RWPE1 (cell line): ENCODE data around the gene ST8SIA1.

ENCODE experiments used
- CTCF ChIA-PET: fragments of 350-600 bp; sonication (Branson Sonifier 250); formaldehyde crosslinking; extraction: SDS; loops from one replicate; lab custom pipeline; 2021; lab: Yijun Ruan, JAX
- POLR2A ChIA-PET: fragments of 400-600 bp; formaldehyde crosslinking; extraction: SDS; loops from one replicate; lab custom pipeline; 2020; ENCODE audit warnings: antibody characterized with exemption; ENCODE audit not compliant: low non-redundant PET; lab: Yijun Ruan, JAX
- DNase-seq: peaks from one replicate; pipeline ENCODE4 v3.0.0; 2012; ENCODE audit warnings: low spot score
- H3K27ac ChIP-seq: fragments of 450-650 bp; 2 replicates; pipeline ENCODE4 v1.5.1; 2017
- CTCF ChIP-seq: fragments of 450-650 bp; conservative IDR thresholded peaks from 2 replicates; pipeline ENCODE4 v1.5.1; 2017; ENCODE audit warnings: low read depth, mild to moderate bottlenecking

ST8SIA1 gene

DNA sequence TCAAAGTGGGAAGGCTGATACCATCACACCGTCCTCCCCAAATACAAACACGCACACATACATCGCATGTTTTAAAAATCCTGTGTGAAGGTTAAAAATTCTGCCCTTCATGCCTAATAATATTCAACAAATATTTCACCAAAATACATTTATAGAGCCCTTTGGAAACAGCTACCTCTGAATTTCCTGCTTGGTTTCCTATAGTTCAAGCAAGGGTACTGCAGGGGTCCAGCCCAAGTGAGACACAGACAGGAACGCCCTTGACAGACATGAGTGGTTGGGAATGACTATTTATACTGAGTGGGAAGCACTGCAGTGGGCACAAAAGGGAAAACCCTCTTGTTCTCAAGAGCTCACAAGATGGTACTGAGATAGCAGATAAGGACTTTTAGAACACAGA lies 51.0 kb downstream of the ST8SIA1 start:
- no peak overlapping the region for H3K27ac ChIP-seq
- ChIA-PET CTCF (interaction anchor here (0.7 to 0.8 kb wide), 2 partner anchors 70 to 362 kb away, joined by 3 read pairs; no protein-coding TSS in a partner anchor), POLR2A (no interaction called here)
- DNase-seq, result no peak
- no peak for TF ChIP-seq CTCF

- POLR2A ChIA-PET, result no interaction called here
- DNase-seq, result no peak
- no peak overlapping the region for H3K27ac ChIP-seq
- no peak for TF ChIP-seq CTCF
- CTCF ChIA-PET, result interaction anchor here (0.8 to 1.4 kb wide), 2 partner anchors 52 to 362 kb away, joined by 3 read pairs; no protein-coding TSS in a partner anchor
Measured at GRCh38 chr12:22283006-22283506, 51.5 kb downstream of the ST8SIA1 start.

DNA sequence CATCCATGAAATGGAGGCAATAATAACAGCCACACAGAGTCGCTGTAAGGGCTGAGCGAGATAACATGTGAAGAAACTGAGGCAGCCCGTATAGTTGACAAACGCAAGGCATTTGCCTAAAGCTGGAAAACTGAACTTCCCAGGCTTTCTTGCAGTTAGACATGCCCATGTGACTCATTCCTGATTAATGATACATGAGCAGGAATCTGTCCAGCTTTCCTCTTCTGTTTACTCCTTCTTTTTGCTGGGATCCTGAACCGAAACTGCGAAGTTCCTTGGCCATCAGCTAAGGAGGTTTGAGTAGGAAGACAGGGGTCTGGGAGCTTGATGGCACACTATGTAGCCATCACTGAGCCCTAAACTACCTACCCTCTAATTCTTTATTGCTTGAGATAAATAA lies 52.2 kb downstream of the ST8SIA1 start:
- POLR2A ChIA-PET, result interaction anchor here (0.6 kb wide), 1 partner anchor 386 kb away, joined by 3 read pairs; no protein-coding TSS in a partner anchor
- DNase-seq, result peak; percentile 32
- peak overlapping the region; percentile 39; the same call in 1 of the 2 replicates for H3K27ac ChIP-seq

DNA sequence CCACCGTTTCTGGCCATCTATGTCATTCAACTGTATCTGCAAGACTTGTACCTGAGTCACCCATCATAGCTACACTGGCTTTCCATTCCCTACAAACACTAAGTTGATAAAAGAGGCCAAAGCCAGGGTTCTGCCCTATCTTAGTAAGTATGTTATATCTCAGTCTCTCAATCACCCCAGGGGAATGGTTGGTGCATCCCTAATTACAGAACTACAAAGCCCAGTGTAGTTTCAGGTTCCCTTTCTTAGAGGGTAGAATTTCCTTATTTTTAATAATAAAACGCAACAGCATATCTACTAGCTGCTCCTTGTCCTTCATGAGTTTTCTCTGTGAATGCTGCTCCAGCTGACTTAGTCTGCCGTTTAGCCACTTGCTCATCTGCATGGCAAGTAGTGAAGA lies 57.6 kb downstream of the ST8SIA1 start:
- ChIA-PET POLR2A (no interaction called here), CTCF (no interaction called here)
- TF ChIP-seq CTCF, result no peak
- DNase-seq, result no peak
- peak overlapping the region; percentile 96 for H3K27ac ChIP-seq

More for the DNA sequence above, 52.2 kb downstream of the ST8SIA1 start:
- CTCF ChIA-PET, result interaction anchor here (1.4 kb wide), 1 partner anchor 53 kb away, joined by 3 read pairs; no protein-coding TSS in a partner anchor
- TF ChIP-seq CTCF, result no peak

GRCh38 chr12:22276313-22276712 lies 58.2 kb downstream of the ST8SIA1 start:
- DNase-seq, result no peak
- peak overlapping the region; percentile 96 for H3K27ac ChIP-seq
- ChIA-PET POLR2A (no interaction called here), CTCF (no interaction called here)
- TF ChIP-seq CTCF, result no peak

GRCh38 chr12:22275843-22276242 lies 58.7 kb downstream of the ST8SIA1 start:
- CTCF ChIA-PET, result no interaction called here
- POLR2A ChIA-PET, result no interaction called here
- DNase-seq, result peak; percentile 85
- peak overlapping the region; percentile 96 for H3K27ac ChIP-seq
- no peak for TF ChIP-seq CTCF
